ENCODE data around the gene RFNG.

- no peak for TF ChIP-seq CTCF (IDR thresholded peaks at IDR 0.05)
- no peak for TF ChIP-seq EZH2 (IDR thresholded peaks at IDR 0.05; ENCODE audit: borderline replicate concordance, insufficient read depth, low read depth, low read length, poor library complexity, severe bottlenecking)
These were observed 34.6 kb downstream of the RFNG start for GRCh38 chr17:82016875-82017459.
